Transverse colon (tissue), 4 donors: ENCODE measurements around the gene CGA. TPM values are rescaled to one million over a fixed set of nuclear protein-coding genes. Genes with fewer than 3 reads are reported as not detected.
A peak's percentile ranks its signal among the peaks of the same experiment; 100 is the strongest.

Source experiments
- DNase-seq: peaks from one replicate; pipeline ENCODE4 v3.0.0-alpha.2; 2019
- H3K27ac ChIP-seq, 4 donors: fragments of 200-600 bp; sonication (generic); 2 replicates each; pipeline ENCODE4 v1.5.1; 2016 to 2018; ENCODE audit warnings: inconsistent platforms in 4 of 4
- H3K27me3 ChIP-seq: fragments of 200-600 bp; sonication (generic); 2 replicates; pipeline ENCODE4 v1.5.1; 2017; ENCODE audit warnings: inconsistent platforms
- H3K36me3 ChIP-seq, 4 donors: fragments of 200-600 bp; sonication (generic); 2 replicates each; pipeline ENCODE4 v1.5.1; 2017 to 2019; ENCODE audit warnings: inconsistent platforms in 4 of 4
- H3K4me1 ChIP-seq, 4 donors: fragments of 200-600 bp; sonication (generic); 2 replicates each; pipeline ENCODE4 v1.5.1; 2017 to 2020; ENCODE audit warnings: inconsistent platforms in 4 of 4
- H3K4me3 ChIP-seq, 4 donors: fragments of 200-600 bp; sonication (generic); 1 replicate in 1 of 4; 2 replicates in 3 of 4; pipeline versions ENCODE4 v1.5.1 to v1.6.1; 2017 to 2019; ENCODE audit warnings: inconsistent platforms in 4 of 4
- H3K9me3 ChIP-seq, 2 donors: fragments of 200-600 bp; sonication (generic); 2 replicates each; pipeline ENCODE4 v1.5.1; 2017 to 2019; ENCODE audit warnings: inconsistent platforms in 2 of 2
- EP300 ChIP-seq: sonication (generic); formaldehyde crosslinking; IDR thresholded peaks from one replicate; pipeline ENCODE4 v1.6.1; 2017; ENCODE audit warnings: antibody characterized with exemption, low read depth
- POLR2A ChIP-seq: fragments of 450-650 bp; IDR thresholded peaks from one replicate; pipeline ENCODE4 v1.6.1; 2016; ENCODE audit warnings: antibody characterized with exemption, mild to moderate bottlenecking, moderate library complexity
- POLR2AphosphoS5 ChIP-seq, 3 donors: sonication (generic); formaldehyde crosslinking; IDR thresholded peaks; one replicate each; pipeline ENCODE4 v1.6.1; 2016; ENCODE audit warnings: antibody characterized with exemption in 3 of 3
- WGBS, 2 donors: methylation state at CpG; one replicate each; pipeline ENCODE4 v1.1.5; 2018; ENCODE audit warnings: low coverage in 1 of 2; 5-methylcytosine and 5-hydroxymethylcytosine counted together
- in situ Hi-C, 4 donors: fragments of 200-750 bp; cut with MboI; loops; one replicate each; pipeline versions ENCODE4 v1.15.0 to v1.15.1; 2017; ENCODE audit warnings: low sequenced_read_pairs in 3 of 4, low pct_ligation_motif_present in 1 of 4, low pct_unique_long_range_greater_than_20kb in 1 of 4
- intact Hi-C: fragments of 100-400 bp; cut with DNase I; formaldehyde crosslinking; loops from one replicate; pipeline ENCODE4 v1.15.1; 2023; ENCODE audit warnings: low total_unique reads
- total RNA-seq, 4 donors: library from RNA; depleted of rRNA; stranded (reverse); fragments of >200 nt; gene quantifications; one replicate each; pipeline ENCODE4 v1.1.0, GENCODE V29; 2016
- TF ChIP-seq, protein P1 (sequence below), 5 experiments: fragments of 200-600 bp in 3 of 5; fragments of 450-650 bp in 2 of 5; sonication (generic) in 3 of 5; IDR thresholded peaks; 1 replicate in 2 of 5; 2 replicates in 3 of 5; pipeline ENCODE4 v1.5.1; 2016 to 2017; ENCODE audit warnings: antibody characterized with exemption in 5 of 5, inconsistent platforms in 3 of 5, mild to moderate bottlenecking in 2 of 5, moderate library complexity in 1 of 5

CGA gene
- total RNA-seq, 4 donors from 2014 or later = not detected

- DNase-seq = no peak
- Histone ChIP-seq H3K4me3 (no peak overlapping the region), H3K27ac (no peak overlapping the region), H3K36me3 (no peaks in the 10 kb centered on the region), H3K27me3 (no peaks in the 10 kb centered on the region), H3K9me3 (no peaks in the 10 kb centered on the region), H3K4me1 (peaks cover 0 to 31% (median 7%) of the 10 kb centered on the region in 4 donors)
- intact Hi-C loops (no loop called here), in situ Hi-C loops (no loop called here)
- WGBS, 2 donors = 40 to 63% methylated on average over 1 to 3 of the region's 3 CpGs
- TF ChIP-seq POLR2AphosphoS5 (IDR thresholded peaks at IDR 0.05) (no peak), POLR2A (no peak), EP300 (no peak)
- TF ChIP-seq, protein P1, sequence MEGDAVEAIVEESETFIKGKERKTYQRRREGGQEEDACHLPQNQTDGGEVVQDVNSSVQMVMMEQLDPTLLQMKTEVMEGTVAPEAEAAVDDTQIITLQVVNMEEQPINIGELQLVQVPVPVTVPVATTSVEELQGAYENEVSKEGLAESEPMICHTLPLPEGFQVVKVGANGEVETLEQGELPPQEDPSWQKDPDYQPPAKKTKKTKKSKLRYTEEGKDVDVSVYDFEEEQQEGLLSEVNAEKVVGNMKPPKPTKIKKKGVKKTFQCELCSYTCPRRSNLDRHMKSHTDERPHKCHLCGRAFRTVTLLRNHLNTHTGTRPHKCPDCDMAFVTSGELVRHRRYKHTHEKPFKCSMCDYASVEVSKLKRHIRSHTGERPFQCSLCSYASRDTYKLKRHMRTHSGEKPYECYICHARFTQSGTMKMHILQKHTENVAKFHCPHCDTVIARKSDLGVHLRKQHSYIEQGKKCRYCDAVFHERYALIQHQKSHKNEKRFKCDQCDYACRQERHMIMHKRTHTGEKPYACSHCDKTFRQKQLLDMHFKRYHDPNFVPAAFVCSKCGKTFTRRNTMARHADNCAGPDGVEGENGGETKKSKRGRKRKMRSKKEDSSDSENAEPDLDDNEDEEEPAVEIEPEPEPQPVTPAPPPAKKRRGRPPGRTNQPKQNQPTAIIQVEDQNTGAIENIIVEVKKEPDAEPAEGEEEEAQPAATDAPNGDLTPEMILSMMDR (IDR thresholded peaks at IDR 0.05) = no peak
Observed at GRCh38 chr6:87071683-87072082, 23.2 kb downstream of the CGA start.

- no peak for DNase-seq
- intact Hi-C loops = no loop called here
- 35 to 63% methylated on average over 2 of the region's 2 CpGs for WGBS, 2 donors
- Histone ChIP-seq H3K36me3 (no peaks in the 10 kb centered on the region), H3K27ac (no peak overlapping the region), H3K9me3 (no peaks in the 10 kb centered on the region), H3K4me1 (peaks cover 0 to 32% (median 7%) of the 10 kb centered on the region in 4 donors), H3K27me3 (no peaks in the 10 kb centered on the region), H3K4me3 (no peak overlapping the region)
- TF ChIP-seq POLR2A (no peak), EP300 (no peak), POLR2AphosphoS5 (IDR thresholded peaks at IDR 0.05) (no peak)
- TF ChIP-seq, protein P1 (IDR thresholded peaks at IDR 0.05) = no peak
- in situ Hi-C loops = no loop called here
Observed at GRCh38 chr6:87070741-87071140, 24.2 kb downstream of the CGA start.

- Histone ChIP-seq H3K27ac (no peak overlapping the region), H3K36me3 (no peaks in the 10 kb centered on the region), H3K4me1 (peaks cover 0 to 22% (median 3%) of the 10 kb centered on the region in 4 donors), H3K9me3 (no peaks in the 10 kb centered on the region), H3K27me3 (no peaks in the 10 kb centered on the region), H3K4me3 (no peak overlapping the region)
- TF ChIP-seq, protein P1 (IDR thresholded peaks at IDR 0.05) = no peak
- no peak for TF ChIP-seq POLR2AphosphoS5 (IDR thresholded peaks at IDR 0.05)
- TF ChIP-seq POLR2A = no peak
- no peak for TF ChIP-seq EP300
- DNase-seq = no peak
- in situ Hi-C loops = no loop called here
- WGBS, 2 donors = 86 to 100% methylated on average over 1 to 3 of the region's 3 CpGs
- intact Hi-C loops = no loop called here
Observed at GRCh38 chr6:87068795-87069194, 26.1 kb downstream of the CGA start.

GRCh38 chr6:87066449-87067333 is 28.2 kb downstream of the CGA start:
- peak overlapping the region in 3 of 4 donors; percentile 6 to 40 (median 13) for H3K4me3 ChIP-seq
- H3K4me1 ChIP-seq = peaks cover 0 to 12% (median 3%) of the 10 kb centered on the region in 4 donors
- H3K36me3 ChIP-seq = no peaks in the 10 kb centered on the region
- no peak overlapping the region for H3K27ac ChIP-seq
- no peaks in the 10 kb centered on the region for H3K27me3 ChIP-seq
- intact Hi-C loops = no loop called here
- no peaks in the 10 kb centered on the region for H3K9me3 ChIP-seq
- 13 to 15% methylated on average over 7 of the region's 7 CpGs for WGBS, 2 donors
- peak; percentile 42 for DNase-seq
- TF ChIP-seq, protein P1 (IDR thresholded peaks at IDR 0.05) = peak; percentile 31 to 45 (median 36)
- TF ChIP-seq POLR2AphosphoS5 (IDR thresholded peaks at IDR 0.05) = no peak
- in situ Hi-C loops = no loop called here
